22Rv1 (cell line): ENCODE results near the gene KIAA1217.

Source experiments
- ZFX ChIP-seq: fragments of 450-650 bp; IDR thresholded peaks from 2 replicates; pipeline ENCODE4 v1.6.1; 2017; ENCODE audit warnings: antibody characterized with exemption, borderline replicate concordance
- TF ChIP-seq, protein P1 (sequence below): fragments of 450-650 bp; IDR thresholded peaks from 2 replicates; pipeline ENCODE4 v1.5.1; 2017; ENCODE audit warnings: mild to moderate bottlenecking

DNA sequence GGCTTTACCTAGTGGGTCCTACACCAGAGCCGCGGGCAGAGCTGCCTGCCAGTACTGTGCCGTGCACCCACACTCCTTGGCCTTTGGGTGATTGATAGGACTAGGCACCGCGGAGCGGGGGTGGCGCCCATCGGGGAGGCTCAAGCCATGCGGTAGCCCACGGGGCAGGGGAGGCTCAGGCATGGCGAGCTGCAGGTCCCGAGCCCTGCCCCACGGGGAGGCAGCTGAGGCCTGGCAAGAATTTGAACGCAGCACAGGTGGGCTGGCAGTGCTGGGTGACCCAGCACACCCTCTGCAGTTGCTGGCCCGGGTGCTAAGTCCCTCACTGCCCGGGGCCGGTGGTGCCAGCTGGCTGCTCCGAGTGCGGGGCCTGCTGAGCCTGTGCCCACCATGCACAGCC, 32.3 kb upstream of the KIAA1217 start:
- TF ChIP-seq, protein P1, sequence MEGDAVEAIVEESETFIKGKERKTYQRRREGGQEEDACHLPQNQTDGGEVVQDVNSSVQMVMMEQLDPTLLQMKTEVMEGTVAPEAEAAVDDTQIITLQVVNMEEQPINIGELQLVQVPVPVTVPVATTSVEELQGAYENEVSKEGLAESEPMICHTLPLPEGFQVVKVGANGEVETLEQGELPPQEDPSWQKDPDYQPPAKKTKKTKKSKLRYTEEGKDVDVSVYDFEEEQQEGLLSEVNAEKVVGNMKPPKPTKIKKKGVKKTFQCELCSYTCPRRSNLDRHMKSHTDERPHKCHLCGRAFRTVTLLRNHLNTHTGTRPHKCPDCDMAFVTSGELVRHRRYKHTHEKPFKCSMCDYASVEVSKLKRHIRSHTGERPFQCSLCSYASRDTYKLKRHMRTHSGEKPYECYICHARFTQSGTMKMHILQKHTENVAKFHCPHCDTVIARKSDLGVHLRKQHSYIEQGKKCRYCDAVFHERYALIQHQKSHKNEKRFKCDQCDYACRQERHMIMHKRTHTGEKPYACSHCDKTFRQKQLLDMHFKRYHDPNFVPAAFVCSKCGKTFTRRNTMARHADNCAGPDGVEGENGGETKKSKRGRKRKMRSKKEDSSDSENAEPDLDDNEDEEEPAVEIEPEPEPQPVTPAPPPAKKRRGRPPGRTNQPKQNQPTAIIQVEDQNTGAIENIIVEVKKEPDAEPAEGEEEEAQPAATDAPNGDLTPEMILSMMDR = no peak
- TF ChIP-seq ZFX = no peak
